ENCODE data around the gene ZNF804A. TPM values are rescaled to one million over a fixed set of nuclear protein-coding genes. Genes with fewer than 3 reads are reported as not detected.
A peak's percentile ranks its signal among the peaks of the same experiment; 100 is the strongest.

The ZNF804A gene
- polyA plus RNA-seq, 1 donor, result 6.4 TPM

- Histone ChIP-seq H3K27ac (ENCODE audit: low read length) (no peak overlapping the region), H3K27me3 (ENCODE audit: control insufficient read depth, insufficient read depth, low read length) (no peaks in the 10 kb centered on the region), H3K4me1 (ENCODE audit: control insufficient read depth, insufficient read depth, low read length) (no peaks in the 10 kb centered on the region), H3K36me3 (ENCODE audit: control insufficient read depth, insufficient read depth, low read length) (no peaks in the 10 kb centered on the region), H3K4me3 (ENCODE audit: low read length) (no peak overlapping the region), H3K9me3 (ENCODE audit: control insufficient read depth, low read depth, low read length) (no peaks in the 10 kb centered on the region)
- no CpG with 5 or more reads among the region's 1 CpG for WGBS (ENCODE audit: insufficient coverage, low lambda C conversion rate)
- DNase-seq, result no peak
These were observed 194.8 kb downstream of the ZNF804A start for GRCh38 chr2:184793176-184793575.

GRCh38 chr2:184799379-184799778 is 201.1 kb downstream of the ZNF804A start:
- Histone ChIP-seq H3K27ac (ENCODE audit: low read length) (no peak overlapping the region), H3K27me3 (ENCODE audit: control insufficient read depth, insufficient read depth, low read length) (no peaks in the 10 kb centered on the region), H3K4me3 (ENCODE audit: low read length) (no peak overlapping the region), H3K9me3 (ENCODE audit: control insufficient read depth, low read depth, low read length) (no peaks in the 10 kb centered on the region), H3K4me1 (ENCODE audit: control insufficient read depth, insufficient read depth, low read length) (no peaks in the 10 kb centered on the region), H3K36me3 (ENCODE audit: control insufficient read depth, insufficient read depth, low read length) (no peaks in the 10 kb centered on the region)
- no peak for DNase-seq
- WGBS (ENCODE audit: insufficient coverage, low lambda C conversion rate), result 100% methylated on average over 2 of the region's 4 CpGs

GRCh38 chr2:184814421-184814820 is 216.1 kb downstream of the ZNF804A start:
- Histone ChIP-seq H3K27ac (ENCODE audit: low read length) (no peak overlapping the region), H3K9me3 (ENCODE audit: control insufficient read depth, low read depth, low read length) (no peaks in the 10 kb centered on the region), H3K4me3 (ENCODE audit: low read length) (no peak overlapping the region), H3K36me3 (ENCODE audit: control insufficient read depth, insufficient read depth, low read length) (no peaks in the 10 kb centered on the region), H3K4me1 (ENCODE audit: control insufficient read depth, insufficient read depth, low read length) (no peaks in the 10 kb centered on the region), H3K27me3 (ENCODE audit: control insufficient read depth, insufficient read depth, low read length) (no peaks in the 10 kb centered on the region)
- WGBS (ENCODE audit: insufficient coverage, low lambda C conversion rate), result no CpG with 5 or more reads among the region's 3 CpGs
- no peak for DNase-seq

DNA sequence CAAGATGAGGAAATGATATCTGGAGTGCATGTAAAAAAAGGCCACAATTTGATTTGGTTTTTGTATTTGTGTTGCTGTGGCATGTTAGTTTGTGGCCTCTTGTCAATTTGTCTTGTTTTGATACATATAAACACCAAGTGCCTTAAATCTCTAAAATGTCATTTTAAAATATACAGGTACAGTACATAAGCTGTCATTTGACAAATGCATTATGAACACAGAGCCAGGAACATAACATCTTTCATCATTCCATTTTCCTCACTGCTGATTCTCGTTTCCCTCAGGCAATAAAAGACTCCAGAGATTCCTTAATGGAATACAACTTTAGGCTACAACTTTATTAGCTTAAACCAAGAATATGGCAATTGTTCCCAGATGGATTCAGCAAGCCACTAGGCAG is 217.5 kb downstream of the ZNF804A start:
- 67% methylated on average over 1 of the region's 1 CpG for WGBS (ENCODE audit: insufficient coverage, low lambda C conversion rate)
- Histone ChIP-seq H3K4me3 (ENCODE audit: low read length) (no peak overlapping the region), H3K4me1 (ENCODE audit: control insufficient read depth, insufficient read depth, low read length) (no peaks in the 10 kb centered on the region), H3K9me3 (ENCODE audit: control insufficient read depth, low read depth, low read length) (no peaks in the 10 kb centered on the region), H3K27ac (ENCODE audit: low read length) (no peak overlapping the region), H3K36me3 (ENCODE audit: control insufficient read depth, insufficient read depth, low read length) (no peaks in the 10 kb centered on the region), H3K27me3 (ENCODE audit: control insufficient read depth, insufficient read depth, low read length) (no peaks in the 10 kb centered on the region)
- no peak for DNase-seq

DNA sequence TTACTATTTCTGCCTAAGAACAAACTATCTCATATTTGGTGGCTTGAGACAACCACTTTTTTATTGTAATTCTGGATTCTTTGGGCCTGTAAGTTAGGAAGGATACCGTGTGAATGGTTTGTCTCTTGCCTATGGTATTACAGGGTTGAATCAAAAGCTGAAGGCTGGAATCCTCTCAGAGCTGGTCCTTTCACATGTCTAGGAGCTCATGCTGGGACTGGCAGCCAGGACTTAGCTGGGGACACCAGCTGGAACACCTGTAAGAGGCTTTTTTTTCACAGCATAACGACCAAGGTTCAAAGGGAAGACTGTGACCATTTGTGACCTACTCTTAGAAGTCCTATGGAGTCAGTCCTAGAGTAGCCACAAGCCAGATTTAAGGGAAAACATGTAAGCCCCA is 226.3 kb downstream of the ZNF804A start:
- Histone ChIP-seq H3K4me3 (ENCODE audit: low read length) (no peak overlapping the region), H3K4me1 (ENCODE audit: control insufficient read depth, insufficient read depth, low read length) (no peaks in the 10 kb centered on the region), H3K36me3 (ENCODE audit: control insufficient read depth, insufficient read depth, low read length) (no peaks in the 10 kb centered on the region), H3K27ac (ENCODE audit: low read length) (no peak overlapping the region), H3K27me3 (ENCODE audit: control insufficient read depth, insufficient read depth, low read length) (no peaks in the 10 kb centered on the region), H3K9me3 (ENCODE audit: control insufficient read depth, low read depth, low read length) (no peaks in the 10 kb centered on the region)
- WGBS (ENCODE audit: insufficient coverage, low lambda C conversion rate), result no CpG with 5 or more reads among the region's 2 CpGs
- no peak for DNase-seq

- H3K9me3 ChIP-seq (ENCODE audit: control insufficient read depth, low read depth, low read length), result no peaks in the 10 kb centered on the region
- no peaks in the 10 kb centered on the region for H3K4me1 ChIP-seq (ENCODE audit: control insufficient read depth, insufficient read depth, low read length)
- H3K4me3 ChIP-seq (ENCODE audit: low read length), result no peak overlapping the region
- H3K27ac ChIP-seq (ENCODE audit: low read length), result no peak overlapping the region
- WGBS (ENCODE audit: insufficient coverage, low lambda C conversion rate), result no CpG with 5 or more reads among the region's 1 CpG
- no peak for DNase-seq
- no peaks in the 10 kb centered on the region for H3K27me3 ChIP-seq (ENCODE audit: control insufficient read depth, insufficient read depth, low read length)
- no peaks in the 10 kb centered on the region for H3K36me3 ChIP-seq (ENCODE audit: control insufficient read depth, insufficient read depth, low read length)
These were observed 232.2 kb downstream of the ZNF804A start for GRCh38 chr2:184830531-184830930.

- DNase-seq, result no peak
- Histone ChIP-seq H3K36me3 (ENCODE audit: control insufficient read depth, insufficient read depth, low read length) (no peaks in the 10 kb centered on the region), H3K4me1 (ENCODE audit: control insufficient read depth, insufficient read depth, low read length) (no peaks in the 10 kb centered on the region), H3K4me3 (ENCODE audit: low read length) (no peak overlapping the region), H3K9me3 (ENCODE audit: control insufficient read depth, low read depth, low read length) (no peaks in the 10 kb centered on the region), H3K27ac (ENCODE audit: low read length) (no peak overlapping the region), H3K27me3 (ENCODE audit: control insufficient read depth, insufficient read depth, low read length) (no peaks in the 10 kb centered on the region)
These were observed 236.5 kb downstream of the ZNF804A start for GRCh38 chr2:184834699-184835397.

- Histone ChIP-seq H3K4me1 (ENCODE audit: control insufficient read depth, insufficient read depth, low read length) (no peaks in the 10 kb centered on the region), H3K4me3 (ENCODE audit: low read length) (no peak overlapping the region), H3K9me3 (ENCODE audit: control insufficient read depth, low read depth, low read length) (no peaks in the 10 kb centered on the region), H3K27me3 (ENCODE audit: control insufficient read depth, insufficient read depth, low read length) (no peaks in the 10 kb centered on the region), H3K27ac (ENCODE audit: low read length) (no peak overlapping the region), H3K36me3 (ENCODE audit: control insufficient read depth, insufficient read depth, low read length) (no peaks in the 10 kb centered on the region)
- peak; percentile 12 to 69 for DNase-seq
These were observed 237.0 kb downstream of the ZNF804A start for GRCh38 chr2:184835398-184835715.

GRCh38 chr2:184847331-184847730 is 249.0 kb downstream of the ZNF804A start:
- no peak overlapping the region for H3K4me3 ChIP-seq (ENCODE audit: low read length)
- WGBS (ENCODE audit: insufficient coverage, low lambda C conversion rate), result no CpG with 5 or more reads among the region's 2 CpGs
- no peaks in the 10 kb centered on the region for H3K4me1 ChIP-seq (ENCODE audit: control insufficient read depth, insufficient read depth, low read length)
- H3K27me3 ChIP-seq (ENCODE audit: control insufficient read depth, insufficient read depth, low read length), result no peaks in the 10 kb centered on the region
- DNase-seq, result no peak
- H3K9me3 ChIP-seq (ENCODE audit: control insufficient read depth, low read depth, low read length), result no peaks in the 10 kb centered on the region
- no peaks in the 10 kb centered on the region for H3K36me3 ChIP-seq (ENCODE audit: control insufficient read depth, insufficient read depth, low read length)
- no peak overlapping the region for H3K27ac ChIP-seq (ENCODE audit: low read length)

DNA sequence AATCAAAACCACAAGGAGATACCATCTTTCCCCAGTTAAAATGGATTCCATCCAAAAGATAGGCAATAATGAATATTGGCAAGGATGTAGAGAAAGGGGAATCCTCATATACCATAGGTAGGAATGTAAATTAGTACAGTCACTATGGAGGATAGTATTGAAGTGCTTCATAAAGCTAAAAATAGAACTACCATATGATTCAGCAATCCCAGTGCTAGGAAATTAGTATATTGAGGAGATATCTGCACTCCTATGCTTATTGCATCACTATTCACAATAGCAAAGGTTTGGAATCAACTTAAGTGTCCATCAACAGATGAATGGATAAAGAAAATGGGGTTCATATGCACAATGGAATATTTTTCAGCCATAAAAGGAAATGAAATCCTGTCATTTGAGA is 251.2 kb downstream of the ZNF804A start:
- H3K9me3 ChIP-seq (ENCODE audit: control insufficient read depth, low read depth, low read length), result no peaks in the 10 kb centered on the region
- no peak overlapping the region for H3K4me3 ChIP-seq (ENCODE audit: low read length)
- no peaks in the 10 kb centered on the region for H3K27me3 ChIP-seq (ENCODE audit: control insufficient read depth, insufficient read depth, low read length)
- no peaks in the 10 kb centered on the region for H3K36me3 ChIP-seq (ENCODE audit: control insufficient read depth, insufficient read depth, low read length)
- H3K27ac ChIP-seq (ENCODE audit: low read length), result no peak overlapping the region
- no peak for DNase-seq
- H3K4me1 ChIP-seq (ENCODE audit: control insufficient read depth, insufficient read depth, low read length), result no peaks in the 10 kb centered on the region

DNA sequence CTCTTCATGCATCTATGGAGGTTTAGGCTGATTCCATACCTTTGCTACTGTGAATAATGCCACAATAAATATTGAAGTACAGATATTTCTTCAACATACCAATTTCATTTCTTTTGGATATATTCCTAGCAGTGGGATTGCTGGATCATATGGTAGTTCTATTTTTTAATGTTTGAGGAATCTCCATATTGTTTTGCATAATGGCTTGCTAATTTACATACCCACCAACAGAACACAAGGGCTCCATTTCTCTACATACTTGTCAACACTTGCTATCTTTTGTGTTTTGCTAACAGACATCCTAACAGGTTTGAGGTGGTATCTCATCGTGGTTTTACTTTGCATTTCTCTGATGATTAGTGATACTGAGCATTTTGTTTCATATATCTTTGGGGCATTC is 253.2 kb downstream of the ZNF804A start:
- H3K27me3 ChIP-seq (ENCODE audit: control insufficient read depth, insufficient read depth, low read length), result no peaks in the 10 kb centered on the region
- no peak overlapping the region for H3K27ac ChIP-seq (ENCODE audit: low read length)
- no CpG with 5 or more reads among the region's 1 CpG for WGBS (ENCODE audit: insufficient coverage, low lambda C conversion rate)
- H3K4me3 ChIP-seq (ENCODE audit: low read length), result no peak overlapping the region
- H3K9me3 ChIP-seq (ENCODE audit: control insufficient read depth, low read depth, low read length), result no peaks in the 10 kb centered on the region
- DNase-seq, result no peak
- no peaks in the 10 kb centered on the region for H3K36me3 ChIP-seq (ENCODE audit: control insufficient read depth, insufficient read depth, low read length)
- H3K4me1 ChIP-seq (ENCODE audit: control insufficient read depth, insufficient read depth, low read length), result no peaks in the 10 kb centered on the region

All from large intestine (tissue), 3 donors.